Endometrial microvascular endothelial cells (primary cell): ENCODE results near the gene POMGNT2. TPM values are rescaled to one million over a fixed set of nuclear protein-coding genes. Genes with fewer than 3 reads are reported as not detected.

Source experiments
- in situ Hi-C: cut with HindIII; loops from 2 replicates; pipeline ENCODE4 v1.10.0; 2017; ENCODE audit warnings: low sequenced_read_pairs, low pct_unique_long_range_greater_than_20kb; ENCODE audit errors: inconsistent ontology term
- total RNA-seq: library from RNA; depleted of rRNA; stranded (reverse); fragments of >200 nt; gene quantifications from one replicate; pipeline ENCODE4 v1.2.3, GENCODE V29; 2015; ENCODE audit errors: inconsistent ontology term

Gene POMGNT2
- 12.2 TPM for total RNA-seq

DNA sequence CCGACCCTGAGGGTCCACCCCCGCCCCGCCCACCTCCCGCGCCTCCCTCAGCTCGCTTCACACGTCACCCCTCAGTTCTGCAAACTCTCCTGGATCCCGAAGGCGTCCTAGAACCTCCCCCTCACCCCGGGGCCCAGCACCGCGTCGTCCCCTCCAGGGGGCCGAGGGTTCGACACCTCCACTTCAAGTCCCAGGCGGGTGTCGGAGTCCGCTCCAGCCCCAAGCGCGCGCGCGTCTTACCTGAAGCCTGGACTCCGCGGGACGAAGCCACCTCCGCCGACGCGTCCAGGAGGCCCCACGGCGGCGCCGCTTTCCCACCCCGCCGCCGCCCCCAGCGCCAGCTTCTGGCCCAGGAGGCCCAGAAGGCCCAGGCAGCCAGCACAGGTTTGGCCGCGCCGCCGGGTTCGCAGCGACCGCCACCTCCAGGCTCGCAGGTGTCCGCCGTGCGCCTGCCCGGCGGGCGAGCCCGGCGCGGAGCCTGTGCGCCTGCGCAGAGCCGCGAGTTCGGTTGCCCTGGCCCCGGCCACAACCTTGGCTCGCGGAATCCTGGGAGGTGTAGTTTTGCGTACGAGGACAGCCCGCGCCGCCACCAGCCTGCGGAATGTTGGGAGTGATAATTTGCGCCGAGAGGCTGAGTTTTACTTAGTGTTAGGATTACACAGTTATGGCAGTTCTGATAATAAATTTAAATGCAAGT, at the start of gene POMGNT2:
POMGNT2 (minus strand) TSS at position 484 of the 697 bp plus-strand sequence. CDS start 24,648 bp downstream, outside the sequence.
- in situ Hi-C loops: no loop called here

DNA sequence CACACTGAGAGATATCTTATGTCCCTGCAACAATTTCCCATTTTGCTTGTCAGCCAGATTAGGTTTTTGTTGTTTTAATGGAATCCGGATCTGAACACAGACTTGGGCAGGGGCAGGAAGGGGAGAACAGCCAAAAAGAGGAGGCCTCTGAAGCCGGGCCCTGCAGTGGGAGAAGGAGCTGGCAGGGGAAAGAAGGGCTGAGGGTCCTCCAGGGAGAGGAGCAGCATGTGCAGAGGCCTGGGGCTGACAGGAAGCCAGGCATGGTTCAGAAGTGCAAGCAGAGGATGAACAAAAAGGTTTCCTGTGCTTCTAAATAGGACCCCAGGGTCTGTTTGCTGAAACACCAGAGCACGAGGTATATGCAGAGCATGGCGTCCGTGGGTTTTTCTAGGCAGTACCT, 49.1 kb upstream of the POMGNT2 start:
- in situ Hi-C loops: no loop called here

DNA sequence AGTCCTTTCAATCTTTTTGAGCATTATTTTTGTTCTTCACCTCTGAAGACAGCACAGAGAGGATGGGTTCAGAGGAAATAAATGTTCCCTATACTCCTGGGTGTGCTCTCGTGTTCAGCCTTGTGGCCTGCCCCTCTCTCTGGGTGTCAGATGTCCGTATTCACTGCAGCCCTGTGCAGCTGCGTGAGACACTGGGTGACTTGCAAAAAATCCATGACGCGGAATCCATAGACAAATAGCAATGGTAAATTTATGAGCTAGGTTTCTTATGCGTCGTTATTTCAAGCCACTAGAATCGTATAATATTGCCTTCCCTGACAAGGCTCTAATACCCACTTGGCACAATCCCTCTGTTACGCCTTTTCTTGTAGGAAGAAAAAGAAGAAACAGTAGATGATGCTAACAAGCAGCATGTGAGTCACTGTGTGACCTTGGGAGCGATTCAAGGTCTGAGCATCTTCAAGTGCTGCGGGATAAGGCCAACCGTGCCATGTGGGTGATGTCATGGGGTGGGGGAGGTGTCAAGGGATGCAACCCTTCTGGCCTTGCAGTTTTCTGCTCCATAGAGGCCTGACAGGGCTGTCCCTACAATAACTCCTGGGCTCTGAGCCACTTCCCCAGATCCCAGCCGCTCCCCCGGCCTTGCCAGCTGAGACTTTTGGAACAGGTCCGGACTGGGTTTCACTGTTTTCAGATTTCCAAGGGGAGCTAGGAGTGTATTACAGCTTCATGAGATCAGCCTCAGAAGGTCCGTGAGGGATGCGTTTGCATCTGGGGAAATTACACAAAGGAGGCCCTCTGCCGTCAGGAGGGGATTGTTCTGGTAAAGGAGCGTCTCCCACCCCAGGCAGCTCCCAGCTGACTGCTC, 47.6 kb upstream of the POMGNT2 start:
- in situ Hi-C loops: no loop called here

DNA sequence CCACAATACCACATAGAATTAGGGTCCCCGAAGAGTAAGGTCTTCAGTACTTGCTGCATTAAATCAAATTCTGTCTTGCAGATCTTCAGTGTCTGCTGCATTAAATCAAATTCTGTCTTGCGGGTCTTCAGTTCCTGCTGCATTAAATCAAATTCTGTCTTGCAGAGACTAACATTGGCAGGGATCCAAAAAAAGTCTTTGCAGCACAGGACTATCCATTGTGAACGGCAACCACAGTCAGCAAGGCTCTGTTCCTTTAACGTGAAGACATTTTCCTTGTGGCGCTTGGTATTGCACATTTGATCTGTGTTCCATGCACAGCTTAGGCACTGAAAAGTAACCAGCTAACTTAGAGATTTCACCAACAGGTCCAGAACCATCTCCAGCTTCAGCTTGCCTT, 46.8 kb upstream of the POMGNT2 start:
- in situ Hi-C loops: no loop called here

DNA sequence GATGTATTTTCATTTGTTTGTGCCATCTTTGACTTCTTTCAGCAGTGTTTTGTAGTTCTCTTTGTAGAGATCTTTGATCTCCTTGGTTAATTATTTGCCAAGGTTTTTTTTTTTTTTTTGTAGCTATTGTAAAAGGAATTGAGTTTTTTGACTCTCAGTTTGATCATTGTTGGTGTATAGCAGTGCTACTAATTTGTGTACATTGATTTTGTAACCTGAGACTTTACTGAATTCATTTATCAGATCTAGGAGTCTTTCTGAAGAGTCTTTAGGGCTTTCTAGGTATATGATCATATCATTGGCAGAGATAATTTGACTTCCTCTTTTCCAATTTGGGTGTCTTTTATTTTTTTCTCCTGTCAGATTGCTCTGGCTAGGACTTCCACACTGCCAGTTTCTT, 42.2 kb upstream of the POMGNT2 start:
- in situ Hi-C loops: no loop called here

DNA sequence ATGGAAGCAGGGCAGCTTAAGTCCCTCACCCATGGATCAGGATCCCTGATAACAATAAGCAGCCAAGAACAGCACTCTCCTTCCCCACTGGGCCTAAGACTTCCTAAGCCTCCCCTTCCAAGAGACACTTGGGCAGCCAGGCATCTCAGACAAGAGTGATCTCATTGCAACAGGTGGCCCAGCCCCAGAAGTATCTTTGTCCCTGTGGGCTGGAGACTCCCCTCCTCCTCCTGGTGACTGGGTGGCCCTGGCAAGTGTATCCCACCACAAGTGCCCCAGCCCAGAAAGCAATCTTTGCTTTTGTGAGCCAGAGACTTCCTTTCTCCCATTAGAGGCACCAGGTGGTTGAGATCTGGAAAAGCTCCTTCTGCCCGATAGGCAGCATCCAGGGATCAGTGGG, 40.7 kb upstream of the POMGNT2 start:
- in situ Hi-C loops: no loop called here

DNA sequence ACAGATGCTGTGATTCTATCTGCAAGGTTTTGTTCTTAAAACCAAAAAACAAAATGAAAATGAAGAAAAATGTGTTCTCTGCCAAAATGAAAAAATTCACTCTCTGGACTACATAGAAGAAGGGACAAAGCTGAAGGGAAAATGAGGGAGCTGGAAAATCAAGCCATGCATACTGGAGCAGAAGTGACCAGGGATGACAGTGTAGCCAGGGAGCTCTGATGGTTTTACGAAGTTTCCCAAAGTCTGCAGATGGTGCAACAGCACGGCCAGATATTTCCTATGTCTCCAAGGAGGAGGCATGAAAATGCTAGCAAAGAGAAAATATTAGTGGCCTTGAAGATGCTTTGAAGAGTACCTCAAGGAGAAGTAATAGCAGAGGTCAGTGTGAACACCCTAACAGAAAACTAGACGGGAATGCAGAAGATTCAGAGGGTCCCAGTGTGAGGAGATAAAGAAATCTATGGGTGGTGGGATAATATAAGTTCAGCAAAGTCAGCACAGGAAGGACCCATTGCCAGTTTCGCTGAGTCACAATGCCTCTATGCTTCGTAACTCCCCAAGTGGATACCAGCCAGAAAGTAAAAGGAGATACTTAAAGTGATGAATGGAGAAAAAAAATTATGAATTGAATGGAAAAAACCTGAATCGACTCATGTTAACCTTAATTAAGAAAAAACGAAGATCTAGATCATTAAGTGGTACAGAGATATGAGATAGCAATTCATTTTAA, 39.0 kb upstream of the POMGNT2 start:
- in situ Hi-C loops: no loop called here

DNA sequence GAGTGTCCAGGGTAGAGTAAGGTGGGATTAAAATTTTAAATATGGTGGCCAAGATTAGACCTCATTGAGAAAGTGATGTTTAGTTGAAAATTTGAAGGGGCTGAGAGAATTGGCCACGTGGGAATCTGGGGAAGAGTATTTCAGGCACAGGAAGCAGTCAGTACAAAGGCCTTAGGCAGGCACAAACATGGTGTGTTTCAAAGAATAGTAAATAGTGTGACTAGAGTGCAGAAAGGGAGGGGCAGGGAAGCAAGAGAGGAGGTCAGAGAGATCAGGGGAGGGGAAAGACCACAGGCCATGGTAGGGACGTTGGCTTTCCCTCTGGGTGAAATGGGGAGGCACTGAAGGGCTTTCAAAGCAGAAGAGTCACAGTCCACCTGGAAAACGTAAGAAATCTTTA, 36.6 kb upstream of the POMGNT2 start:
- in situ Hi-C loops: no loop called here

DNA sequence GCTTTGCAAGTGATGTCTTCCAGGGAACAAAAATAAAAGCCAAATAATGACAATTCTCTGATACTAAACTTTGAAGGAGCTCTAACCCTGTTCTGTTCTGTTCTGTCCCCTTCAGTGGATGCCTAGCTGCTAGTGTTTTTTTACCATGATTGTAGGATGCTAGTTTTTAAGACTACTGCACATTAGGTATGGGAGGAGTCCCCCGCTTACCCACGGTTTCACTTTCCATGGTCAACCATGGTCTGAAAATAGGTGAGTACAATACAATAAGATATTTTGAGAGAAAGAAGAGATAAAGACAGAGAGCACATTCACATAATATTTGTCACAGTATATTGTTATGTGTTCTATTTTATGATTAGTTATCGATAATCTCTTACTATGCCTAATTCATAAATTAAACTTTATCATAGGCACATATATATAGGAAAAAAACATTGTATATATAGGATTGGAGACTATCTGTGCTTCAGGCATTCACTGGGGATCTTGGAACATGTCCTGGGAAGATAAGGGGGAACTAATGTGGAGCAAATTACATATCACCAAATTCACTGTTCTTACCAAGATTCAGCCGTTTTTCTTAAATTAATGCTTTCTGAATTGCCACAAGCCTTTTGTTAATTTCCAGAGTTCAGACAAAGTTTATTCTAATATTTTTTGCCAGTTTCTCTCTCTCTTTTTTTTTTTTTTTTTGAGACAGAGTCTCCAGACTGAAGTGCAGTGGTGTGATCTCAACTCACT, 32.8 kb upstream of the POMGNT2 start:
- in situ Hi-C loops: no loop called here

DNA sequence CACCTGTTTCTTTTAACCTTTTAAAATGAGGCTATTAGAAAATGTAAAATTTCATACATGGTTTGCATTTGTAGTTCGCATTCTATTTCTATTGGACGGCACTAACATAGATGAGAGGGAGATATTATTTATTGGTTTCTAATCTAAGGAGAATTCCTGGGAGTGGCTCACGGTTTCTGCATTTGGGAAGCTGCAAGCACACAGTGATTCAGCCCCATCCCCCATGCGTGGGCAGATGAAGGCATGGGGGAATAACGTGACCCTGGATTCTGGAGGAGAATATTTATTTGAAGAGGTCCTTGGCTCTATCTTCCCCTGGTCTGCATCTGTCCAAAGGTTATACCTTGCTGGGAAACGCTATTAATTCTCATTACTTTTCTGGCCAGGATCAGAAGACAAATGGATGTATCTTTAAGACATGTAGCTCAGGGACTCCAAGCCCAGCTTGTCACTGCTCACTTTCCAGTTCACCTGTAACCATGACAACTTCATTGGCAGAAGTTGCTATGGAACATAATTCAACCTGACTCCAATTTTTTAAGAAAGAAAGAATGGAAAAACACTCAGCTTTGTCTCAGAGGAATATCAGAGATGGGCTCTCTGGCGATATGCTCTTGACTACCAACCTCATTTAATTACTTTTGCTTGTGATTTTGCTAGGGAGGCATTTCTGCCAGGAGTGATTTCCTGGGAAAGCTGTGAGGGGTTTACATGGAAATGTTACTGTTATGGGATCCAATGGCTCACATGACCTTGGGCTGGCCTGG, 27.2 kb upstream of the POMGNT2 start:
- in situ Hi-C loops: no loop called here

DNA sequence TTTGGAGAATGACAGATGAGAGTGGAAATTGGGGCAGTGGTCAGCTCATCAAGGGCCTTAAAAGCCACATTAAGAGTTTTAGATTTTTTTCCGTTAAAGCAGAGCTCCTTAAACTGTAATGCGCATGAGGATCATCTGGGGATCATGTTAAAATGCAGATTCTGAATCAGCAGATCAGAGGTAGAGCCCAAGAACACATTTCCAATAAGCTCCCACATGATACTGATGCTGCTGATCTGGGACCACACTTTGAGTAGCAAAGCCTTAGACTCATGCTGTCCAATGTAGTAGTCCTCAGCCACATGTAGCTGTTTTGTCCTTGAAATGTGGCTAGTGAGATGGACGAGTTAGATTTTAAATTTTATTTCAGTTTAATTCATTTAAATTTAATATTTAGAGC, 26.3 kb upstream of the POMGNT2 start:
- in situ Hi-C loops: no loop called here

DNA sequence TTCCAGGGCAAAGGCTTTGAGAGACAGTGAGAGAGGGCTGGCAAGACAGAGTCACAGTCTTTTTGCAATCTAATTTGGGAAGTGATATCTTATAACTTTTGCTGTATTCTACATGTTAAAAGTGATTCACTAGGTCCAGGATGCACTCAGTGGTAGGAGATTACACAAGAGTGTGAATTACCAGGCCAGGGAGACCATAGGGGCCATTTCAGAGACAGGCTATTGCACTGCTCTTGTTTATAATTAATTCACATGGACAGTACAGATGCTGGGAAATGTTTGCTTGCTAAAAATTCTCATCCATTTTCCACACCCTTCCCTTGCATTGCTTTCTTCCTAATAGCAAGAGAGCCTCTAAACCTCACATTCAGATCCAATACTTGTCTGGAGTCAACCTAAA, 22.6 kb upstream of the POMGNT2 start:
- in situ Hi-C loops: no loop called here

DNA sequence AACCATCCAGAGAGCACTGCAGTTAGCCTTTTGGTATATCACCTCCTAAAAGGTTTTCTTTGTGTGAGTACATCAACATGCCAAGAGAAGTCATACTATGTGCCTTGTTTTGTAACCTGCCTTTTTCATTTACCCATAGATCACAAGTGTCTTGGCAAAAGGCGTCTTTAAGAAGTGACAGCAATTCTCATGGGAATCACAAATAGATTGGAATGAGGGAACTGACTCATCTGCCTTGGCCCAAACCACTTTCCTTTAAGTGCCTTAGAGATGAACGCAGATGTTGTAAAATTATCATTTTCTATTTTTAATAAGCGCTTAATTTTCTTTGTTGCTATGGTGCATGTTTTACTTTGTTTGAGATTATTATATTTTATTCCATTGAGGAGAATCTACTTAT, 20.7 kb upstream of the POMGNT2 start:
- in situ Hi-C loops: no loop called here

DNA sequence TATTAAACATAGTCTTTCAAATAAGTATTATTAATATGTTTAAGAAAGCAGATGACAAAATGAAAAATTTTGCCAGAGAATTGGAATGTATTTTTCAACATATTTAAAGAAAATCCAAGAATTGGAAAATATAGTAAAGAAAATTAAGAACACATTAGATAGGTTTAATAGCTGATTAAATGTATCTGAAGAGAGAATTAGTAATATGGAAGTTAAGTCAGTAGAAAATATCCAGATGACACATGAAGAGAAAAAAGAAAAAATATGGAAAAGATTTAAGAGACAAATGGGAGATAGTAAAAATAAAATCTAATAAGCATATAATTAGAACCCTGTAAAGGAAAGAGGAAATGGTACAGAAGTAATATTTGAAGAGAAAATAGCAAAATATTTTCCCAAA, 18.0 kb upstream of the POMGNT2 start:
- in situ Hi-C loops: no loop called here

DNA sequence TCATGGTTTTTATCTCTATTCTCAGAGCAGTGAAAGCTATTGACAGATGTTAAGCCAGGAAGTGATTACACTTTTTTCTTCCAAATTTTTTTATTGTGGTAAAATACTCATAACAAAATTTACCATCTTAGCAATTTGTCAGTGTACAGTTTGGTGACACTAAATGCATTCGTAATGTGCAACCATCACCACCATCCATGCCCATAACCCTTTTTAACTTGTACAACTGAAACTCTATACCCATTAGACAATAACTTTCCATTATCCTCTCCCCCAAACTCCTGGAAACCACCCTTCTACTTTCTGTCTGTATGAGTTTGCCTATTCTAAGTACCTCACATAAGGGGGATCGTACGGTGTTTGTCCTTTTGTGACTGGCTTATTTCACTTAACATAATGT, 15.1 kb upstream of the POMGNT2 start:
- in situ Hi-C loops: no loop called here

DNA sequence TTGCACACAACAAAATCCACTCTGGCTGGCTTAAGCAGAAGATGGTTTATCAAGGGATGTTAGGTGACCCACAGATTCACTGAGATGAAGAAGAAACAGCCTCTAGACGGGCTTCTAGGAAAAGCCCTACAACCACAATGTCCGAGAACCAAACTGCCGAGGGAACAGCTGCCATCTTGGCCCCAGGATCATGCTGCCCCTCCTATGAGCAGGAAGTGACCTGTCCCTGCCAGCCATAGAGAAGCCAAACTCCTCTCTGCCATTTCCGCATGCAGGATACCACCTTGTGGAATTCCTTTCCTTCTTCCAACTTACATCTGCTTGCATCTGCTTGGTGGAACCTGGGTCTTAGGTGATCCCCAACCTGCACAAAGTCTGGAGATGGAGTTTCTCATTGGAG, 11.4 kb upstream of the POMGNT2 start:
- in situ Hi-C loops: no loop called here

DNA sequence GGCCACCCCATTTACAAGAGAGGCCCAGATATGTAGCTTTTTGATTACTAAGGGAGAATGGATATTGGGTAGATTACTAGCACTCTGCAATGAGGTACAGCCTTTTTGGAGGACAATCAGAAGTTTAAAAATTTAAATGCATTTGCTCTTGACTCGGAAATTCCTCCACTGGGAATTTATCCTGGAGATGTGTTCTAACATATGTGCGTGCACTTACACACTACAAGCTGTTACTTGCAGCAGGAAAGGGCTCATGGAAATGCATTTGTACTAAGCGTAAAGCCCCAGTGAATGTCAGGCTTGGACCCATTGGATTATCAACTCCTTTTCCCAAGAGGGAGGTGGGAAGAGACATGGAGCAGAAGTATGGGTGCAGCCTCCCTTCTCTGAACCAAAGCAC, 7.8 kb upstream of the POMGNT2 start:
- in situ Hi-C loops: no loop called here

DNA sequence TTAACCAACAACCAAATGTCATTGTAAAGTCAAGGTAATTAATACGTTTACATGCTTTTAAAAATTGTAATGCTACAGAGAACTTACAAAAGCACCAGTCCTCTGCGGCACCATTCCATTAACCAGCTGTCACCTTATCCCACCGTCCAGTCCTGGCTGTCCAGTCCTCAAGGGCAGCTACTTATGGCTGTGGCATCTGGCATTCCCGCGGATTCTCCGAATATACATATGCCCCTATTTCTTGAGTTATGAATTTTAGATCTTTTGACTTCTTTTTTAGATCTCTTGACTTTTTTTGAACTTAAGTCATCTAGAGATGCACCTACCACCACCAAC, 382 bp upstream of the POMGNT2 start:
- in situ Hi-C loops: no loop called here
